ENCODE measurements around the gene MAP1B.

The MAP1B gene

DNA sequence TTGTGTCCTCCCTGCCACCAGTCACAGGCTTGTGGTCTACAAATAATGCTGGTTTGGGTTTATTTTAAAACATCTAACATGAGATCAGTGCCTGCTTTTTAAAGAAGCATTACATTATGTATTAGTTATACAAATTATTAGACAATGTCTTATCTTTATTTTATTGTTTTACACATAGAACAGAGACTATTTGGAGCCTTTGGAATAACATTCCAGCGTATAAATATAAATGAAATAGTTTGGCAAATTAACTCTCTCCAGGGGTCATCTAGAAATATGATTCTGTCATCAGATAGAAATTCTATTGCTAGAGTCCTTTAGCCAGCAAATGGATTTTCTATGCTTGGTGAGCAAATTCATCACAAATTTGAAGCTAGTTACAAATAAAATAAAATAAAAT, 22.4 kb downstream of the MAP1B start:
- TF ChIP-seq, protein P1, sequence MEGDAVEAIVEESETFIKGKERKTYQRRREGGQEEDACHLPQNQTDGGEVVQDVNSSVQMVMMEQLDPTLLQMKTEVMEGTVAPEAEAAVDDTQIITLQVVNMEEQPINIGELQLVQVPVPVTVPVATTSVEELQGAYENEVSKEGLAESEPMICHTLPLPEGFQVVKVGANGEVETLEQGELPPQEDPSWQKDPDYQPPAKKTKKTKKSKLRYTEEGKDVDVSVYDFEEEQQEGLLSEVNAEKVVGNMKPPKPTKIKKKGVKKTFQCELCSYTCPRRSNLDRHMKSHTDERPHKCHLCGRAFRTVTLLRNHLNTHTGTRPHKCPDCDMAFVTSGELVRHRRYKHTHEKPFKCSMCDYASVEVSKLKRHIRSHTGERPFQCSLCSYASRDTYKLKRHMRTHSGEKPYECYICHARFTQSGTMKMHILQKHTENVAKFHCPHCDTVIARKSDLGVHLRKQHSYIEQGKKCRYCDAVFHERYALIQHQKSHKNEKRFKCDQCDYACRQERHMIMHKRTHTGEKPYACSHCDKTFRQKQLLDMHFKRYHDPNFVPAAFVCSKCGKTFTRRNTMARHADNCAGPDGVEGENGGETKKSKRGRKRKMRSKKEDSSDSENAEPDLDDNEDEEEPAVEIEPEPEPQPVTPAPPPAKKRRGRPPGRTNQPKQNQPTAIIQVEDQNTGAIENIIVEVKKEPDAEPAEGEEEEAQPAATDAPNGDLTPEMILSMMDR (IDR thresholded peaks at IDR 0.05; ENCODE audit: low read length, missing control alignments): no peak
- no peak overlapping the region for H3K4me3 ChIP-seq (replicated peaks; ENCODE audit: low read depth, low read length)
- no peak for DNase-seq (ENCODE audit: low read depth)

DNA sequence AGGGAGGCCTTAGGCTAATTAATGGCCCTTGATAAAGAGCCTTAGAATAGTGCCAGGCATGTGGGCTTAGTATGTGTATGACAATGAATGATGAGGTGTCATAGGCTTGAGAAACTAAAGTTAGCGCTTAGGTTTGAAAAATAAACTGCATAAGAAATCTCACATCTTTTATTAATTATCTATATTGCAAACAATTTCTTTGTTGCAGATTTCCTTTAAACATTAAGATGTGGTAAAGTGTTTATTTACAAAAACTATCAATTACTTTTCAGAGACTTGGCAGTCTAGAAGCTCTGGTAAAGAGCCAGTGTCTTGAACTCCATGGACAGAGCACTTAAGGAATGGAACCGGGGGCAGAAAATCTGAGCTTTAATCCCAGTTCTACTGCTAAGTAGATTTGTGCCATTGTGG, 23.1 kb downstream of the MAP1B start:
- H3K4me3 ChIP-seq (replicated peaks; ENCODE audit: low read depth, low read length): no peak overlapping the region
- TF ChIP-seq, protein P1 (IDR thresholded peaks at IDR 0.05; ENCODE audit: low read length, missing control alignments): no peak
- DNase-seq (ENCODE audit: low read depth): no peak

DNA sequence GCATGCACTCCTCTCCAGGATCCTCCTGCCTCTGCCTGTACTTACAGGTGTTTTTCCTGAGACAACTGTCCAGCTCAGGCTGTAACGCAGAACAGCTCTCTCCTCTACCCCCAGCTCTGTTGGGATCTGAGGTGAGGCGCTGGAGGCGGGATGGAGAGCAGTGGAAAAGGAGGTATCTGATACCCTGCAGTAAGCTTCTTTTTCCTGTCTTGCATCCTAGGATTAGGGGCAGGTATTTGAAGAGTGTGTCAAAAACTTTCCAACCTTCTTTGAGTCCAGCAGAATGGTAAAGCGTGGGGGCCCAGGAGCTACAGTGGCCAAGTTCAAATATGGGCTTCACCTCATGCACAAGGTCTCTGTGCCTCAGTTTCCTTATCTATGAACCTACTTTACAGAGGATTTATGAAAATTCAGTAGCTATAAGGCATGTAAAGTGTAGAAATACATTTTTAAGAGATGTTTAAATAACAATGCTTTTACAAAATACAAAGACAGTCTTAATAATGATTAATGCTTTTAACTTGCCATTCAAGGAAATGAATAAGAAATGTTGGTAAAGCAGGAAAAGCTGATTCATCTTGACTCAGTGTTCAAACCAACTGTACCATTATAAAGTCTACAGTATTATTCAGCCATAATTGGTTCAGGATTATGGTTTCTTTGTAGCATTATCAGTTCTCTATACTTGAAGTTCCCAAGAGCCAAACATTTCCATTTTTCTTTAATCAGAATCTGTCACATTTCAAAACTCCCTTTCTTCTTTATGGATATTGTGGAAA, 26.1 kb downstream of the MAP1B start:
- TF ChIP-seq, protein P1 (IDR thresholded peaks at IDR 0.05; ENCODE audit: low read length, missing control alignments): no peak
- H3K4me3 ChIP-seq (replicated peaks; ENCODE audit: low read depth, low read length): no peak overlapping the region
- peak; percentile 74 for DNase-seq (ENCODE audit: low read depth)

DNA sequence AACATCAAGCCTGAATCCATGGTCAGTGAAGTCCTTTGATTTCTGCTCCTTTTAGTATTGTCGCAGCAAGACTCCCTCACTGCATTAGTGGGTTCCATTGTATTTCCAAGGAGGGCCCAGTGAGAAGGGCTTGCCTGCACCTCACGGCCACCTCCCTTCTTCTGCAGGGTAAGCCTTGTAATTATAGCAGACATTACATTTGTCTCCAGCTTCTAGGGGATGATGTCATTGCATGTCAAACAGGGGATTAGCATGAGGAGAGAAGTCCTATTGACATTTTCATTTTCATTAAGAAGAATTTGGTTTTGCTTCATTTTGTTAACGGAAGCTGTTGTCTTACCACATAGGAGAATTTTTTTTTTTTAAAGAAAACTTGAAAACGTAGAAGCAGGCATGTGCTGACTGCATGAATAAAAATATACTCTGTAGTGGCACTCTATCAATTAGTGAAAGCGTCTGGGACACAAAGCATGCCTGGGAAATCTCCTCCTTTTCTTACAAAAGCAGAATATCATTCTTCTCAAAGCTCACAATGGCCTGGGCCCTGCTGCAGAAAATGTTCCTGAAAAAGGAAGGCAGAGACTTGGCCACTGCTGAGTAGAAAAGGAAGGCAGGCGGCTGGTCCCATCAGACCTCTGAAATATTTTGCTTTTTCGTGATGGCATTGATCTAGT, 27.1 kb downstream of the MAP1B start:
- peak; percentile 49 for DNase-seq (ENCODE audit: low read depth)
- TF ChIP-seq, protein P1 (IDR thresholded peaks at IDR 0.05; ENCODE audit: low read length, missing control alignments): peak; percentile 1

DNA sequence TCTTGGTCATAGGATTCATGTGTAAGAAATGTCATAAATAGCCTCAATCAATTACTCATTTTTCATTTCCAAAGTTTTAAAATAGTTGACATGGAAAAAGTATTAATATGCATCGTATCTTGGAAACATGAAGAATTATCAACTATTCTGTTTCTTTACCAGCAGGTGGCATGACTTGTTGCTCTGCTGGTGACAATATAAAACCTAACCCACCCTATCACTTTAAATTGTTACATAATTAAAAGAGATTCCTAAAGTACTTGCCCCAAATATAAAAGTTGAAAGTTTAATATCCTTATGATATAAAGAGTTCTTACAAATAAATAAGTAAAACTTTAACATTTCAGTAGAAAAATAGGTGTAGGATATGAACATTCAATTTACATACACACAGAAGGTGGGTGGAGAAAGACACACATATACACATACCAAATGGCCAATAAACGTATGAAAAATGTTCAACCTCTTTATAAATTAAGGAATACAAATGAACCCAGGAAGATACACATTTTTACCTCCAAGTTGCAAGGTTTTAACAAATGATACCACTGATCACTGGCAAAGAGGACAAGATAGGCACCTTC, 30.6 kb downstream of the MAP1B start:
- no peak overlapping the region for H3K4me3 ChIP-seq (replicated peaks; ENCODE audit: low read depth, low read length)
- no peak for DNase-seq (ENCODE audit: low read depth)
- TF ChIP-seq, protein P1 (IDR thresholded peaks at IDR 0.05; ENCODE audit: low read length, missing control alignments): peak; percentile 48

More for the DNA sequence above, 27.1 kb downstream of the MAP1B start:
- no peak overlapping the region for H3K4me3 ChIP-seq (replicated peaks; ENCODE audit: low read depth, low read length)

DNA sequence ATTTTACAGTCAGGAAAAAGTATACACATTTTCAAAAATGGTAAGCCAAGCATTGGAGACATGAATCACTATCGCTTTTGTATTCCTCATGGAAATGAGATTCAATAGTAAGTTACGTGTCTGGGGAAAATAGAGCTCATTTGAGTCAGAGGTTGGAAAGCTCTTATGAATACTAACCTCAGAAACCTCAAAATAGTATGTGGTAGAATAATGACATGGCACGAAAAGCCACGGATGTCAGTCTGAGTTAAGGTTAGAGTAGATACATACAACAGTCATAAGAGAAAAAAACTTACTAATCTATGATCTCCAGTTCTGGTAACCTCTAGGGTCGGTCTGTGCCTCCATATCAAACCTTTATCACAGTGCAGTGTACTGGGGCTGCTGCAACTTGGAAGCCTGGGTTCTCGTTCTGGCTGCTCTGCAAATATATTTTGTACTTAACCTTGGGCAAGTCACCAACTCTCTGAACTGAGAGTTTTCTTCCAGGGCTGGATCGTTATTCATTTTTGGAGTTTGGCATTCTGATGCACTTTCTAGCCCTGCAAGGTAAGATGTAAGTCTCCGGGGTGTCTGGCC, 31.8 kb downstream of the MAP1B start:
- TF ChIP-seq, protein P1 (IDR thresholded peaks at IDR 0.05; ENCODE audit: low read length, missing control alignments): no peak
- H3K4me3 ChIP-seq (replicated peaks; ENCODE audit: low read depth, low read length): no peak overlapping the region
- DNase-seq (ENCODE audit: low read depth): peak; percentile 88
